PC-3 (cell line): Measurements from ENCODE around the gene GTPBP2.

ENCODE experiments used
- EZH2 ChIP-seq: fragments of 300-600 bp; sonication (generic); IDR thresholded peaks from one replicate; pipeline ENCODE4 v1.6.1; 2017; ENCODE audit warnings: antibody characterized with exemption, mild to moderate bottlenecking, low read length; ENCODE audit not compliant: unreplicated experiment
- TF ChIP-seq, protein P1 (sequence below): fragments of 300-600 bp; sonication (generic); conservative IDR thresholded peaks from 2 replicates; pipeline ENCODE4 v1.5.1; 2017; ENCODE audit warnings: antibody characterized with exemption, low read depth, mild to moderate bottlenecking, low read length

DNA sequence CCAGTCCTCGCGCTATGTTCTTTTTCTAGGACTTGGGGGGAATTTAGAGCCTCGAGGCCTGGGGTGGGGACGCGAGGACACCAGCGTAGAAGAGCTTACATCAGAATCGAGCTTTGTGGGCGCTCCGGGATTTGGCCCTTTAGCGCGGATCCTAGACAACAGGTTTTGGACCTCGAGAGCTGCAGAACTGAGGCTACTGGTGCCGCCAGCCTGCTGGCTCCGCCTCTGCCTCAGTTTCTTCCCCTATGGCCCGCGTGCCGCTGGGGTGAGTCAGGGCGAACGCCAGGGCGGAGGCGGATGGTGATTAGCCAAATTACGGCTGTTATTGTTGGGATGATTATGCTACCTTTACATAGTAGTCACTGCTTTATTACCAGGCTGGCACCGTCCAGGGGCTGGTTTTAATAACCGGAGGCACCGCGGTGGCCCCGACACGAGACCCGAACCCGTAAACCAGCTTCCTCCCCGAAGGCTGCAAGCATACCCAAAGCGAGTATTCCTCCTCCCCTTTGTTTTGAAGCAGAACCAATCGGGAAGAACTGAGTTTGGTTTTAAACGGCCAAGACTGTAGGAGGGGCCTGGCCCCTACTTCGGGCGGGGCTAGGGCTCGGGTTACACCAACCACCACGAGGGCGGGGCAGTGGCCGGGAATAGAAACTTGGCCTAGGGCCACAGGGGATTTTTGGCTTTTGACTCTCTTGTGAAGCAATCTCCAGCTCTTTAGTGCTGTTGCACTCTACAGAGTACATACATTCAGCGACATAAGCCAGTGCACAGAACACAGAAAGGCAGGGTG lies 639 bp upstream of the GTPBP2 start:
- no peak for TF ChIP-seq EZH2
- TF ChIP-seq, protein P1, sequence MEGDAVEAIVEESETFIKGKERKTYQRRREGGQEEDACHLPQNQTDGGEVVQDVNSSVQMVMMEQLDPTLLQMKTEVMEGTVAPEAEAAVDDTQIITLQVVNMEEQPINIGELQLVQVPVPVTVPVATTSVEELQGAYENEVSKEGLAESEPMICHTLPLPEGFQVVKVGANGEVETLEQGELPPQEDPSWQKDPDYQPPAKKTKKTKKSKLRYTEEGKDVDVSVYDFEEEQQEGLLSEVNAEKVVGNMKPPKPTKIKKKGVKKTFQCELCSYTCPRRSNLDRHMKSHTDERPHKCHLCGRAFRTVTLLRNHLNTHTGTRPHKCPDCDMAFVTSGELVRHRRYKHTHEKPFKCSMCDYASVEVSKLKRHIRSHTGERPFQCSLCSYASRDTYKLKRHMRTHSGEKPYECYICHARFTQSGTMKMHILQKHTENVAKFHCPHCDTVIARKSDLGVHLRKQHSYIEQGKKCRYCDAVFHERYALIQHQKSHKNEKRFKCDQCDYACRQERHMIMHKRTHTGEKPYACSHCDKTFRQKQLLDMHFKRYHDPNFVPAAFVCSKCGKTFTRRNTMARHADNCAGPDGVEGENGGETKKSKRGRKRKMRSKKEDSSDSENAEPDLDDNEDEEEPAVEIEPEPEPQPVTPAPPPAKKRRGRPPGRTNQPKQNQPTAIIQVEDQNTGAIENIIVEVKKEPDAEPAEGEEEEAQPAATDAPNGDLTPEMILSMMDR, result no peak
